Hepatocyte (in vitro differentiated cells): ENCODE data around the gene TM9SF2. TPM values are rescaled to one million over a fixed set of nuclear protein-coding genes. Genes with fewer than 3 reads are reported as not detected.

Source experiments
- DNase-seq: peaks from one replicate; pipeline ENCODE4 v3.0.0-alpha.2; 2016; ENCODE audit warnings: low spot score
- H2AFZ ChIP-seq: fragments of 200-600 bp; sonication (generic); 2 replicates; pipeline ENCODE4 v1.6.0; 2016; ENCODE audit warnings: antibody characterized with exemption, mild to moderate bottlenecking
- H3K27ac ChIP-seq: fragments of 200-600 bp; sonication (generic); 2 replicates; pipeline ENCODE4 v1.5.1; 2016; ENCODE audit warnings: mild to moderate bottlenecking
- H3K27me3 ChIP-seq: fragments of 200-600 bp; sonication (generic); 2 replicates; pipeline ENCODE4 v1.6.1; 2016
- H3K36me3 ChIP-seq: fragments of 200-600 bp; sonication (generic); replicated peaks from 2 replicates; pipeline ENCODE4 v1.5.1; 2016; ENCODE audit warnings: low read depth; ENCODE audit not compliant: insufficient read depth
- H3K4me1 ChIP-seq: fragments of 200-600 bp; sonication (generic); 2 replicates; pipeline ENCODE4 v1.5.1; 2016; ENCODE audit warnings: mild to moderate bottlenecking, moderate library complexity; ENCODE audit not compliant: insufficient read depth
- H3K4me2 ChIP-seq: fragments of 200-600 bp; sonication (generic); 2 replicates; pipeline ENCODE4 v1.6.0; 2016
- H3K4me3 ChIP-seq: fragments of 200-600 bp; sonication (generic); 2 replicates; pipeline ENCODE4 v1.5.1; 2016; ENCODE audit warnings: mild to moderate bottlenecking
- H3K79me2 ChIP-seq: fragments of 200-600 bp; sonication (generic); 2 replicates; pipeline ENCODE4 v1.6.0; 2017; ENCODE audit warnings: mild to moderate bottlenecking
- H3K9me2 ChIP-seq: fragments of 200-600 bp; sonication (generic); replicated peaks from 2 replicates; pipeline ENCODE4 v1.6.0; 2017; ENCODE audit warnings: mild to moderate bottlenecking; ENCODE audit not compliant: insufficient read depth
- H3K9me3 ChIP-seq: fragments of 200-600 bp; sonication (generic); 2 replicates; pipeline ENCODE4 v1.5.1; 2016; ENCODE audit warnings: low read depth, mild to moderate bottlenecking
- H4K20me1 ChIP-seq: fragments of 200-600 bp; sonication (generic); 2 replicates; pipeline ENCODE4 v1.6.0; 2016; ENCODE audit warnings: mild to moderate bottlenecking; ENCODE audit not compliant: insufficient read depth, poor library complexity, severe bottlenecking
- EZH2 ChIP-seq: fragments of 200-600 bp; sonication (generic); IDR thresholded peaks from 2 replicates; pipeline ENCODE4 v1.6.1; 2016; ENCODE audit warnings: antibody characterized with exemption, mild to moderate bottlenecking, borderline replicate concordance
- EZH2phosphoT487 ChIP-seq: fragments of 200-600 bp; sonication (generic); IDR thresholded peaks from one replicate; pipeline ENCODE4 v1.6.1; 2018; ENCODE audit warnings: antibody characterized with exemption, mild to moderate bottlenecking, low read depth, moderate library complexity; ENCODE audit not compliant: unreplicated experiment, severe bottlenecking
- WGBS: methylation state at CpG from one replicate; pipeline ENCODE4 v1.1.6; 2016; ENCODE audit warnings: low lambda C conversion rate; ENCODE audit errors: missing lambda C conversion rate; 5-methylcytosine and 5-hydroxymethylcytosine counted together
- polyA plus RNA-seq: library from polyadenylated mRNA; unstranded; fragments of >200 nt; fragmentation: Nextera tagmentation; extraction: Ambion mirVana; gene quantifications from 2 replicates; pipeline ENCODE4 v1.2.1, GENCODE V29; 2016
- total RNA-seq: library from RNA; depleted of rRNA; stranded (reverse); fragments of >200 nt; gene quantifications from 2 replicates; pipeline ENCODE4 v1.2.3, GENCODE V29; 2014
- TF ChIP-seq, protein P1 (sequence below): fragments of 200-600 bp; sonication (generic); IDR thresholded peaks from 2 replicates; pipeline ENCODE4 v1.5.1; 2016; ENCODE audit warnings: antibody characterized with exemption, mild to moderate bottlenecking; ENCODE audit not compliant: poor library complexity

Gene TM9SF2
- total and polyA plus RNA-seq, 2 experiments from 2014 or later = 184 to 280 TPM

DNA sequence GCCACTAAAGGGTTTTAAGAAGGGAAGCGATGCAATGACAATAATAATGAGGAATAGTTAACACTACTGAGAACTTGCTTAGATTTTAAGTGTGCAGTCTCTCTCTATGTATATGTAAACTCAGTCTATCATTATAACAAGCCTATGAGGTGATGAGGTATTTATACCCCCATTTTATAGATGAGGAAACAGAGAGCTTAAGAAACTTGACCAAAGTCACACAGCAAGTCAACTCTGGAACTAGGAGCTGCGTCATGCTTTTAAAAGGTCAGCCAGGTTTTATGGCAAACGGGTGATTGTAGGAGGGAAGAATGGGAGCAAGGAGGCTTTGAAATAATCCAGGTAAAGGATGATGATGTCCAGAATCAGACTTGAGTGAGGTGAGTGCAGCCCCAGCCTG lies 103.4 kb downstream of the TM9SF2 start:
- H4K20me1 ChIP-seq = no peaks in the 10 kb centered on the region
- H2AFZ ChIP-seq = no peak overlapping the region
- no peak overlapping the region for H3K4me2 ChIP-seq
- no peaks in the 10 kb centered on the region for H3K9me2 ChIP-seq
- 87% methylated on average over 3 of the region's 3 CpGs for WGBS
- H3K4me1 ChIP-seq = peaks cover 7% of the 10 kb centered on the region
- H3K79me2 ChIP-seq = no peaks in the 10 kb centered on the region
- no peak for DNase-seq
- H3K9me3 ChIP-seq = no peaks in the 10 kb centered on the region
- no peaks in the 10 kb centered on the region for H3K36me3 ChIP-seq
- H3K4me3 ChIP-seq = no peak overlapping the region
- no peak overlapping the region for H3K27ac ChIP-seq
- TF ChIP-seq EZH2phosphoT487 (no peak), EZH2 (no peak)
- TF ChIP-seq, protein P1, sequence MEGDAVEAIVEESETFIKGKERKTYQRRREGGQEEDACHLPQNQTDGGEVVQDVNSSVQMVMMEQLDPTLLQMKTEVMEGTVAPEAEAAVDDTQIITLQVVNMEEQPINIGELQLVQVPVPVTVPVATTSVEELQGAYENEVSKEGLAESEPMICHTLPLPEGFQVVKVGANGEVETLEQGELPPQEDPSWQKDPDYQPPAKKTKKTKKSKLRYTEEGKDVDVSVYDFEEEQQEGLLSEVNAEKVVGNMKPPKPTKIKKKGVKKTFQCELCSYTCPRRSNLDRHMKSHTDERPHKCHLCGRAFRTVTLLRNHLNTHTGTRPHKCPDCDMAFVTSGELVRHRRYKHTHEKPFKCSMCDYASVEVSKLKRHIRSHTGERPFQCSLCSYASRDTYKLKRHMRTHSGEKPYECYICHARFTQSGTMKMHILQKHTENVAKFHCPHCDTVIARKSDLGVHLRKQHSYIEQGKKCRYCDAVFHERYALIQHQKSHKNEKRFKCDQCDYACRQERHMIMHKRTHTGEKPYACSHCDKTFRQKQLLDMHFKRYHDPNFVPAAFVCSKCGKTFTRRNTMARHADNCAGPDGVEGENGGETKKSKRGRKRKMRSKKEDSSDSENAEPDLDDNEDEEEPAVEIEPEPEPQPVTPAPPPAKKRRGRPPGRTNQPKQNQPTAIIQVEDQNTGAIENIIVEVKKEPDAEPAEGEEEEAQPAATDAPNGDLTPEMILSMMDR = no peak
- H3K27me3 ChIP-seq = no peaks in the 10 kb centered on the region

DNA sequence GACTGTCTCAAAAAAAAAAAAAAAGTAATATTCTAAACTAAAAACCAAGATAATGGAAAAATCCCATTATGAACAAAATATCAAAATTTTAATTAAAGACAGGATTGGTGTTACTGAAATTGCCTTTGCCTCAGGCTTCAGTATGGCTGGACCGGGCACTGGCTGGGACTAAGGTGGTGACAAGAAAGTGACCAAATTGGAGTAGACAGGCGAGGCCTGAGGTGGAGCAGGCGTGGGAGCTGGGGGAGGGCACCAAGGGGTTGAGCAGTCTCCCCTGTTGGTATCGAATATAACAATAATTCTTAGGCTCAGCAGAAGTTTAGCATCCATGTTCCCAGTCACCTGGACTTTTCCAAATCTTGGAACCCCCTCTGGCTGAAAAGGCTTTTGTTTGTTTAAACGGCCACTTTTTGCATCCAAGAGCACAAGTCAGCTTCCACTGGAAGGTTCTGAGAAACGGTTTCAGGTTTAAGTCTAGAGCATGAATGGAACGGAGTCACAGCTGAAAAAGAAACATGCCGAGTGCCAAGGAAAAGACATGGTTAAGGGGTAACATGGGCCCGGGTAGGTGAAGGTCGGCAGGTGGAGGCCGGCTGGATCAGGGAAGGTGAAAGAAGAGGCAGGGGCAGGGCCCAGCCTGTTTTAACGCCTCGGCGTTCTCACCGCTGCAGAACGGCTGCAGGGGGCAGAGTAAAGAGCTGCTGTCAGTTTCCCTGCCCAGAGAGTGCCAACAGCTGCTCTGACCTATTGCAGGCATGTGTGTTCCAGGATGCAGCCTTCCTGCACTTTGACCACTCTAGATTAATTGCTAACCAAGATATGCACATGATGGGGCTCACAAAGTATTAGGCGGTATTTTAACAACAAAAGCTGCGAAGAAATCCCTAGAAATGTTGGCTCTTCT lies 104.4 kb downstream of the TM9SF2 start:
- peak; percentile 73 for DNase-seq
- H3K36me3 ChIP-seq = no peaks in the 10 kb centered on the region
- H4K20me1 ChIP-seq = no peaks in the 10 kb centered on the region
- H3K4me2 ChIP-seq = peak overlapping the region; percentile 77
- no peak for TF ChIP-seq EZH2phosphoT487
- TF ChIP-seq, protein P1 = peak; percentile 22
- no peaks in the 10 kb centered on the region for H3K79me2 ChIP-seq
- no peaks in the 10 kb centered on the region for H3K9me2 ChIP-seq
- H3K4me1 ChIP-seq = peaks cover 12% of the 10 kb centered on the region
- H3K4me3 ChIP-seq = peak overlapping the region; percentile 33
- peak overlapping the region; percentile 82 for H3K27ac ChIP-seq
- H3K9me3 ChIP-seq = no peaks in the 10 kb centered on the region
- H3K27me3 ChIP-seq = no peaks in the 10 kb centered on the region
- 36% methylated on average over 18 of the region's 18 CpGs for WGBS
- H2AFZ ChIP-seq = peak overlapping the region; percentile 54

DNA sequence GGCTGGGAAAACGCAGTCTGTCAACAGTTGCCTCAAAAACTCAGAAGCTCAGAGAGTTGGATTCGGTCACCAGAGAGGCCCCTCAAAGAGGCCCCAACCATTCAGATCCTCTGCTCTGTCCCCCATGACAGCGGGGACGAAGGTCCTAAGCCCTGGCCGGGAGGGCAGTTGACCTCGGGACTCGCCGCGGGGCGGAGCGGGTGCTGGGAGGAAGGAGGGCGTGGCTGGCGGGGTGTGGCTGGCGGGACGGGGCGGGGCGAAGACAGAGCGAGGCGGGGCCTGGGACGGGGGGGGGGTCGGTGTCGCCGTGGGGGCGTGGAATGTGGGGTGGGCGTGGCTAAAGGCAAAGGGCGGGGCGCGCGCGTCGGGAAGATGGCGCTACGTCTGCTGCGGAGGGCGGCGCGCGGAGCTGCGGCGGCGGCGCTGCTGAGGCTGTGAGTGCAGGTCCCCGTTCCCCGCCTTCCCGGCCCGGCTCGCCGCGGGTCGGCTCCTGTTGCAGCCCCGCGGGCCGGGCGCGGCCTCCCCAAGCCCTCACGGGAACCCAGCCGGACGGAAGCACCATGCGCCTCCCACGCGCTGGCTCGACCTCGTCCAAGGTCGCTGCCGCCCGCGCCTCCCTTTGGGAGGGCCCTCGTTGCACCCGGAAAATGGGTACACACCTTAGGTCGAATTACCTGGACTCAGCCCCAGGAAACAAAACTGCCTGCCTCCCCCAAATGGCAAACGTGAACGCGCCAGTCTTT lies 105.2 kb downstream of the TM9SF2 start, which contains the start of gene CLYBL:
Gene CLYBL (plus strand): TSS at position 367 of the 743 bp plus-strand sequence.
- no peaks in the 10 kb centered on the region for H4K20me1 ChIP-seq
- no peaks in the 10 kb centered on the region for H3K9me2 ChIP-seq
- peaks cover 13% of the 10 kb centered on the region for H3K4me1 ChIP-seq
- peak within 1 kb of the TSS; percentile 43 for H3K4me3 ChIP-seq
- peak; percentile 93 for DNase-seq
- TF ChIP-seq EZH2phosphoT487 = no peak
- no peak for TF ChIP-seq EZH2
- TF ChIP-seq, protein P1 = no peak
- H3K36me3 ChIP-seq = no peaks in the 10 kb centered on the region
- H3K79me2 ChIP-seq = no peaks in the 10 kb centered on the region
- H3K27me3 ChIP-seq = no peaks in the 10 kb centered on the region
- H2AFZ ChIP-seq = peak within 1 kb of the TSS; percentile 93
- under 1% methylated on average over 30 of the region's 73 CpGs for WGBS
- H3K9me3 ChIP-seq = no peaks in the 10 kb centered on the region
- peak within 1 kb of the TSS; percentile 77 for H3K4me2 ChIP-seq
- peak within 1 kb of the TSS; percentile 82 for H3K27ac ChIP-seq
